ENCODE results near the gene ETHE1. TPM values are rescaled to one million over a fixed set of nuclear protein-coding genes. Genes with fewer than 3 reads are reported as not detected.

Gene ETHE1
- total RNA-seq, 1 donor from 2014 or later: 118 TPM

- H3K36me3 ChIP-seq: peaks cover 17 to 19% of the 10 kb centered on the region in 2 donors
- intact Hi-C loops (cut with DNase I): loop anchor here (2.0 kb wide), 1 partner anchor 21 kb away; the partner anchor contains the start of gene ETHE1
These were observed 21.1 kb downstream of the ETHE1 start for GRCh38 chr19:43505941-43506340.

DNA sequence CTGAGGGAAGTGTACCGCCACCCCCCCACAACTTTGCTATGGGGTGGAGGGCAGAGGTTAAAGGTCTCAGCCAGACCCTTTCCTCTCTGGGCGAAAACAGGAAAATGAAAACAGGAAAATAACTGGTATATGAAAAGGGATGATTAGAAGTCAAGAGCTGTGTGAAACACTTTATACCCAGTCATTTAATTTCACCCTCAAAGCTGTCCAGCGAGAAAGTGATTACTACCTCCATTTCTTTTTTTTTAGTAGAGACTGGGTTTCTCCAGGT, 21.9 kb downstream of the ETHE1 start:
- TF ChIP-seq, protein P1, sequence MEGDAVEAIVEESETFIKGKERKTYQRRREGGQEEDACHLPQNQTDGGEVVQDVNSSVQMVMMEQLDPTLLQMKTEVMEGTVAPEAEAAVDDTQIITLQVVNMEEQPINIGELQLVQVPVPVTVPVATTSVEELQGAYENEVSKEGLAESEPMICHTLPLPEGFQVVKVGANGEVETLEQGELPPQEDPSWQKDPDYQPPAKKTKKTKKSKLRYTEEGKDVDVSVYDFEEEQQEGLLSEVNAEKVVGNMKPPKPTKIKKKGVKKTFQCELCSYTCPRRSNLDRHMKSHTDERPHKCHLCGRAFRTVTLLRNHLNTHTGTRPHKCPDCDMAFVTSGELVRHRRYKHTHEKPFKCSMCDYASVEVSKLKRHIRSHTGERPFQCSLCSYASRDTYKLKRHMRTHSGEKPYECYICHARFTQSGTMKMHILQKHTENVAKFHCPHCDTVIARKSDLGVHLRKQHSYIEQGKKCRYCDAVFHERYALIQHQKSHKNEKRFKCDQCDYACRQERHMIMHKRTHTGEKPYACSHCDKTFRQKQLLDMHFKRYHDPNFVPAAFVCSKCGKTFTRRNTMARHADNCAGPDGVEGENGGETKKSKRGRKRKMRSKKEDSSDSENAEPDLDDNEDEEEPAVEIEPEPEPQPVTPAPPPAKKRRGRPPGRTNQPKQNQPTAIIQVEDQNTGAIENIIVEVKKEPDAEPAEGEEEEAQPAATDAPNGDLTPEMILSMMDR (IDR thresholded peaks at IDR 0.05): no peak
- intact Hi-C loops (cut with DNase I): loop anchor here (2.0 kb wide), 1 partner anchor 22 kb away; the partner anchor contains the start of gene ETHE1
- Histone ChIP-seq H3K27ac (peak overlapping the region; percentile 87), H3K9me3 (no peaks in the 10 kb centered on the region), H3K27me3 (no peaks in the 10 kb centered on the region), H3K4me3 (peak overlapping the region; percentile 75 to 78), H3K36me3 (peaks cover 10 to 14% of the 10 kb centered on the region in 2 donors), H3K4me1 (peaks cover 3 to 8% of the 10 kb centered on the region in 2 donors)
- DNase-seq (ENCODE audit: low spot score in 2 of 2): no peak

More at GRCh38 chr19:43505941-43506340, 21.1 kb downstream of the ETHE1 start:
- Histone ChIP-seq H3K9me3 (no peaks in the 10 kb centered on the region), H3K4me3 (no peak overlapping the region), H3K4me1 (peaks cover 3 to 8% of the 10 kb centered on the region in 2 donors), H3K27me3 (no peaks in the 10 kb centered on the region), H3K27ac (no peak overlapping the region)
- no peak for DNase-seq (ENCODE audit: low spot score in 2 of 2)
- TF ChIP-seq, protein P1 (IDR thresholded peaks at IDR 0.05): no peak

- H3K4me1 ChIP-seq: peaks cover 3 to 8% of the 10 kb centered on the region in 2 donors
- H3K27me3 ChIP-seq: no peaks in the 10 kb centered on the region
- H3K27ac ChIP-seq: peak within 1 kb of the TSS; percentile 87
- H3K9me3 ChIP-seq: no peaks in the 10 kb centered on the region
- DNase-seq (ENCODE audit: low spot score in 2 of 2): peak in 1 of 2 donors; percentile 69
- peaks cover 5 to 14% of the 10 kb centered on the region in 2 donors for H3K36me3 ChIP-seq
- TF ChIP-seq, protein P1 (IDR thresholded peaks at IDR 0.05): peak in 1 of 3 experiments; percentile 7
- intact Hi-C loops (cut with DNase I): loop anchor here (1.0 to 2.0 kb wide), 5 partner anchors 22 to 57 kb away; partner anchors contain the start of genes ETHE1 and ZNF575
- H3K4me3 ChIP-seq: peak within 1 kb of the TSS; percentile 75 to 78
These were observed 22.4 kb downstream of the ETHE1 start, which contains the start of gene PHLDB3 for GRCh38 chr19:43504426-43505185. Gene PHLDB3, minus strand, starts transcription at chr19:43504746. Its CDS starts 628 bp downstream, at chr19:43504118.

GRCh38 chr19:43503501-43504425, 23.2 kb downstream of the ETHE1 start:
- Histone ChIP-seq H3K4me1 (peaks cover 3 to 8% of the 10 kb centered on the region in 2 donors), H3K27ac (peak overlapping the region; percentile 87), H3K36me3 (peaks cover 5 to 10% of the 10 kb centered on the region in 2 donors), H3K27me3 (no peaks in the 10 kb centered on the region), H3K4me3 (peak overlapping the region; percentile 75 to 78), H3K9me3 (no peaks in the 10 kb centered on the region)
- intact Hi-C loops (cut with DNase I): loop anchor here (1.0 to 2.0 kb wide), 5 partner anchors 23 to 56 kb away; partner anchors contain the start of genes ETHE1 and ZNF575
- DNase-seq (ENCODE audit: low spot score in 2 of 2): peak; percentile 90 to 98
- TF ChIP-seq, protein P1 (IDR thresholded peaks at IDR 0.05): peak in 2 of 3 experiments; percentile 17 to 33

DNA sequence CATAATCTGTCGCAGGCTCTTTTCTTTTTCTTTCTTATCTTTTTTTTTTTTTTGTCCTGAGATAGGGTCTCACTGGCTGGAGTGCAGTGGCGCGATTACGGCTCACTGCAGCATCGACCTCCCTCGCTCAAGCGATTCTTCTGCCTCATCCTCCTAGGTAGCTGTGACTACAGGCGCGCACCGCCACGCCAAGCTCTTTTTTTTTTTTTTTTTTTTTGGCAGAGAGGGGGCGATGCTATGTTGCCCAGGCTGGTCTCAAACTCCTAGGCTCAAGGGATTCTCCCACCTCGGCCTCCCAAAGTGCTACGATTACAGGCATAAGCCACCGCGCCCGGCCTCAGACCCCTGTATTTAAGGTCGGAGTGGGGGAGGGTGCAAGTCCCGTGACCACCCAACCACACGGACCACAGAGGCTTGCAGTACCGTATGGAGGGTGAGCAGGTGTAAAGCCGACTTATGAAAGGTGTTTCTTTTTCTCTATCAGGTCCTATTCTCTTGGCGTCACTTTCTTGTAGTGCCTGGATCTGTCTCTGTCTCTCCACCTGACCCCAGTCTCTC, 24.5 kb downstream of the ETHE1 start:
- Histone ChIP-seq H3K9me3 (no peaks in the 10 kb centered on the region), H3K4me3 (no peak overlapping the region), H3K27me3 (no peaks in the 10 kb centered on the region), H3K4me1 (peaks cover 3 to 8% of the 10 kb centered on the region in 2 donors), H3K36me3 (peaks cover 5 to 6% of the 10 kb centered on the region in 2 donors), H3K27ac (no peak overlapping the region)
- DNase-seq (ENCODE audit: low spot score in 2 of 2): no peak
- intact Hi-C loops (cut with DNase I): no loop called here
- TF ChIP-seq, protein P1 (IDR thresholded peaks at IDR 0.05): no peak

Data from ascending aorta (tissue), 2 donors.